ENCODE results near the gene CA5A. TPM values are rescaled to one million over a fixed set of nuclear protein-coding genes. Genes with fewer than 3 reads are reported as not detected.

The CA5A gene
- total and polyA plus RNA-seq, 2 of the 13 experiments (the other 11 are each of a cell fraction or from before 2014, with no cell fraction given): 66.8 to 106 TPM

DNA sequence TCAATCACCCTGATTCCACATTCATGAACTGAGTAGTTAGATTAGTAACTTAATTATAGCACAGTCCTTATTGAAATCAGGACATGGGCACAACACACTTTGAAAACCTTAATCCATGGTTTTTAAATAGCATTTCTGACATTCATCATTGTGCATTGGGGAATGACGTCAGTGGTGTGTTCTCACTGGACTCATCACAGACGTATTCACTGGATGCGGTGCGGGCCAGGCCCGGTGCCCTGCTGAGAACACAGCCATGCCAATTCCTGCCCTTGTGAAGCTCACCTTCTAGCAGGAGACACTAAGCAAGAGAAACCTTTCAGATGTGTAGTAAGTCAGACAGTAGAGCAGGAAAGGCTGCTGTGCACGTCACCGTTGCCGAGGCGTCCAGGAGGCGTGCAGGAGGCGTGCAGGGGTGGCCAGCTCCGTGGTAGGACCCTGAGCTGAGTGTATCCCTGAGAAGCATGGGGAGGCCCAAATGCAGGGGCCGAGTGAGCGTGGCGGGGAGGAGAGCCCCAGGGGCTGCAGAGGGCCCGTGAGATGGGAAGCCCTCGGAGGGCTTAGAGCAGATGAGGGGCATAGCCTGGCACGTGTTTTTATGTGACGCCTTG is 27.8 kb upstream of the CA5A start:
- BruUV-seq (replicated peaks): no TSS peak
- Histone ChIP-seq H3K4me3 (replicated peaks in 1 of 3; ENCODE audit: insufficient read depth in 1 of 3, low read depth in 2 of 3, low read length in 3 of 3) (no peak overlapping the region), H3K9ac (ENCODE audit: insufficient read depth, low read depth, low read length) (no peak overlapping the region), H3K79me2 (ENCODE audit: insufficient read depth, low read length) (peaks cover 73% of the 10 kb centered on the region), H3K4me2 (ENCODE audit: low read depth, low read length) (no peak overlapping the region), H3K4me1 (ENCODE audit: insufficient read depth, low read length) (peaks cover 45% of the 10 kb centered on the region), H3K9me3 (ENCODE audit: low read length) (no peaks in the 10 kb centered on the region), H2AFZ (ENCODE audit: low read length) (no peak overlapping the region), H3K27me3 (ENCODE audit: control insufficient read depth in 1 of 2, insufficient read depth in 2 of 2, low read length in 2 of 2) (no peaks in the 10 kb centered on the region), H3K36me3 (replicated peaks in 1 of 2; ENCODE audit: control insufficient read depth in 1 of 2, insufficient read depth in 2 of 2, low read length in 2 of 2) (no peaks in the 10 kb centered on the region), H3K27ac (ENCODE audit: extremely low read length, insufficient read depth, low read length) (no peak overlapping the region), H4K20me1 (ENCODE audit: insufficient read depth, low read length) (no peaks in the 10 kb centered on the region)
- intact Hi-C loops (cut with micrococcal nuclease; ENCODE audit: unreplicated experiment): no loop called here
- no peak for ATAC-seq
- WGBS (ENCODE audit: low lambda C conversion rate): 86% methylated on average over 18 of the region's 19 CpGs
- no peak for DNase-seq (ENCODE audit: low spot score)
- ChIA-PET CTCF (ENCODE audit: low intra/inter-chr PET ratio, low total read pairs) (no interaction called here), POLR2A (no interaction called here)
- no peak for FAIRE-seq
- TF ChIP-seq ZNF274 (CRISPR knock-in tag; IDR thresholded peaks at IDR 0.05) (0 out of 2 replicates have a peak, but pooled peaks have one; percentile 49), ATF7-NPFF (CRISPR knock-in tag; IDR thresholded peaks at IDR 0.05; ENCODE audit: low read depth) (no peak), STAG1 (CRISPR knock-in tag; IDR thresholded peaks at IDR 0.05) (no peak), TBP (CRISPR knock-in tag; IDR thresholded peaks at IDR 0.05) (no peak)
- TF ChIP-seq, protein P1, sequence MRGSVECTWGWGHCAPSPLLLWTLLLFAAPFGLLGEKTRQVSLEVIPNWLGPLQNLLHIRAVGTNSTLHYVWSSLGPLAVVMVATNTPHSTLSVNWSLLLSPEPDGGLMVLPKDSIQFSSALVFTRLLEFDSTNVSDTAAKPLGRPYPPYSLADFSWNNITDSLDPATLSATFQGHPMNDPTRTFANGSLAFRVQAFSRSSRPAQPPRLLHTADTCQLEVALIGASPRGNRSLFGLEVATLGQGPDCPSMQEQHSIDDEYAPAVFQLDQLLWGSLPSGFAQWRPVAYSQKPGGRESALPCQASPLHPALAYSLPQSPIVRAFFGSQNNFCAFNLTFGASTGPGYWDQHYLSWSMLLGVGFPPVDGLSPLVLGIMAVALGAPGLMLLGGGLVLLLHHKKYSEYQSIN (CRISPR knock-in tag; IDR thresholded peaks at IDR 0.05; ENCODE audit: borderline replicate concordance): no peak
- in situ Hi-C loops (cut with HindIII; ENCODE audit: extremely low pct_ligation_motif_present, low pct_unique_long_range_greater_than_20kb): no loop called here

DNA sequence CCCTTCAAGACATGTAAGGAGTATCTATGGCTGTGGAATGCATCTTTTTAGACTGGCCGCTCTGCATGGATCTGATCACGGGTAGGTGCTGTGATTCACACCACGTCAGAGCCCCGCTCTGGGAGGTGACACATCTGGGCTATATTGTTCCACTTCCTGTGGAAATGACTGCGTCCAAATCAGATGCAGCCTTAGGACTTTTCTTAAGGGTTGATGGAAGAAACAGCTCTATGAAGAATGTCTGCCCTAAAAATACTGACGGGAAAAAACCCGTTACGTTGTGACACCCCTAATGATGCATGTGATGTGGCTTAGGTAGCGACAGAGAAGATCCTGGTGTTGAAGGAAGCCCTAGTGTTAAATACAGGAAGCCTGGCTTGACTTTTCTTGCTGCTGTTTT is 27.1 kb upstream of the CA5A start:
- peaks cover 41% of the 10 kb centered on the region for H3K4me1 ChIP-seq (ENCODE audit: insufficient read depth, low read length)
- WGBS (ENCODE audit: low lambda C conversion rate): 95% methylated on average over 9 of the region's 9 CpGs
- H3K27me3 ChIP-seq (ENCODE audit: control insufficient read depth in 1 of 2, insufficient read depth in 2 of 2, low read length in 2 of 2): no peaks in the 10 kb centered on the region
- no peak overlapping the region for H3K4me2 ChIP-seq (ENCODE audit: low read depth, low read length)
- in situ Hi-C loops (cut with HindIII; ENCODE audit: extremely low pct_ligation_motif_present, low pct_unique_long_range_greater_than_20kb) (no loop called here), intact Hi-C loops (cut with micrococcal nuclease; ENCODE audit: unreplicated experiment) (no loop called here)
- H3K79me2 ChIP-seq (ENCODE audit: insufficient read depth, low read length): peaks cover 72% of the 10 kb centered on the region
- FAIRE-seq: no peak
- ChIA-PET POLR2A (interaction anchor here (3.4 kb wide), 1 partner anchor 12 kb away, joined by 15 read pairs; the partner anchor contains the start of gene BANP), CTCF (ENCODE audit: low intra/inter-chr PET ratio, low total read pairs) (no interaction called here)
- no peaks in the 10 kb centered on the region for H4K20me1 ChIP-seq (ENCODE audit: insufficient read depth, low read length)
- H3K4me3 ChIP-seq (replicated peaks in 1 of 3; ENCODE audit: insufficient read depth in 1 of 3, low read depth in 2 of 3, low read length in 3 of 3): no peak overlapping the region
- no peak overlapping the region for H3K9ac ChIP-seq (ENCODE audit: insufficient read depth, low read depth, low read length)
- no peak for ATAC-seq
- no TSS peak for BruUV-seq (replicated peaks)
- TF ChIP-seq, protein P2, sequence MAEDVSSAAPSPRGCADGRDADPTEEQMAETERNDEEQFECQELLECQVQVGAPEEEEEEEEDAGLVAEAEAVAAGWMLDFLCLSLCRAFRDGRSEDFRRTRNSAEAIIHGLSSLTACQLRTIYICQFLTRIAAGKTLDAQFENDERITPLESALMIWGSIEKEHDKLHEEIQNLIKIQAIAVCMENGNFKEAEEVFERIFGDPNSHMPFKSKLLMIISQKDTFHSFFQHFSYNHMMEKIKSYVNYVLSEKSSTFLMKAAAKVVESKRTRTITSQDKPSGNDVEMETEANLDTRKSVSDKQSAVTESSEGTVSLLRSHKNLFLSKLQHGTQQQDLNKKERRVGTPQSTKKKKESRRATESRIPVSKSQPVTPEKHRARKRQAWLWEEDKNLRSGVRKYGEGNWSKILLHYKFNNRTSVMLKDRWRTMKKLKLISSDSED (CRISPR knock-in tag; IDR thresholded peaks at IDR 0.05): no peak
- TF ChIP-seq, protein P3, sequence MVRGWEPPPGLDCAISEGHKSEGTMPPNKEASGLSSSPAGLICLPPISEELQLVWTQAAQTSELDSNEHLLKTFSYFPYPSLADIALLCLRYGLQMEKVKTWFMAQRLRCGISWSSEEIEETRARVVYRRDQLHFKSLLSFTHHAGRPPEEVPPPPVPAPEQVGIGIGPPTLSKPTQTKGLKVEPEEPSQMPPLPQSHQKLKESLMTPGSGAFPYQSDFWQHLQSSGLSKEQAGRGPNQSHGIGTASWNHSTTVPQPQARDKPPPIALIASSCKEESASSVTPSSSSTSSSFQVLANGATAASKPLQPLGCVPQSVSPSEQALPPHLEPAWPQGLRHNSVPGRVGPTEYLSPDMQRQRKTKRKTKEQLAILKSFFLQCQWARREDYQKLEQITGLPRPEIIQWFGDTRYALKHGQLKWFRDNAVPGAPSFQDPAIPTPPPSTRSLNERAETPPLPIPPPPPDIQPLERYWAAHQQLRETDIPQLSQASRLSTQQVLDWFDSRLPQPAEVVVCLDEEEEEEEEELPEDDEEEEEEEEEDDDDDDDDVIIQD (CRISPR knock-in tag; IDR thresholded peaks at IDR 0.05; ENCODE audit: low read depth): no peak
- no peak overlapping the region for H2AFZ ChIP-seq (ENCODE audit: low read length)
- H3K36me3 ChIP-seq (replicated peaks in 1 of 2; ENCODE audit: control insufficient read depth in 1 of 2, insufficient read depth in 2 of 2, low read length in 2 of 2): no peaks in the 10 kb centered on the region
- DNase-seq (ENCODE audit: low spot score): no peak
- no peak overlapping the region for H3K27ac ChIP-seq (ENCODE audit: extremely low read length, insufficient read depth, low read length)
- no peaks in the 10 kb centered on the region for H3K9me3 ChIP-seq (ENCODE audit: low read length)
